SK-N-MC (cell line): ENCODE results near the gene H1-8.

Source experiments
- EZH2 ChIP-seq: fragments of 200-600 bp; sonication (generic); IDR thresholded peaks from one replicate; pipeline ENCODE4 v1.6.1; 2017; ENCODE audit warnings: antibody characterized with exemption
- FOXP2 ChIP-seq: optimal IDR thresholded peaks from 2 replicates; pipeline ENCODE3; 2011; ENCODE audit warnings: mild to moderate bottlenecking, moderate library complexity; ENCODE audit not compliant: insufficient read depth; ENCODE audit errors: extremely low read length, control extremely low read depth
- POLR2AphosphoS5 ChIP-seq: IDR thresholded peaks from 2 replicates; pipeline ENCODE4 v1.6.1; 2012; ENCODE audit warnings: mild to moderate bottlenecking, low read depth, low read length, borderline replicate concordance

DNA sequence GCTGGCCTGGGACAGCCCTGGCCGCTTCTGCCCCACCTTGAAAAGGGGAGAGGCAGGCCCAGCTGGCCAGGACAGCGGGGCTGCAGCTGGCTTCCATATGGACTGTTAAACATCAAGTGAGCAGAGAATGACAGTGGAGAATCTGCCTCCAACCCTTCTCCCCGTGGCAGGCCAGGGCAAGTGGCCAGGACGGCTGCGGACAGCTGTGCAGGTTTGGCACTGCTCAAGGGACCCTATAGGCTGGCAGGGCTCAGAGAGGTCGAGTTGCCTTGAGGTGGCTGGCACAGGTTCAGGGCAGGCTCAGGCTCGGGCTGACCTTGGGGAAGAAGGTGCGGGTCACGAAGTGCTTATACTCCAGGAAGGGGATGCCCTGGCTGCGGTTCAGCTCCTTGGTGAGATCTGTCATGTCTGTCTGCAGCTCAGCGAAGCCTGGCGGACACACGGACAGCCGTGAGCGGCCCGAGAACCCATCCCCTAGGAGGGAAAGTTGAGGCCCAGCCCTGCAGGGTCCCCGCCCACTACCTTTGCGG, 24.3 kb downstream of the H1-8 start:
- no peak for TF ChIP-seq POLR2AphosphoS5
- no peak for TF ChIP-seq FOXP2
- TF ChIP-seq EZH2: no peak
